Neuronal stem cell (in vitro differentiated cells): Measurements from ENCODE around the gene FKBP1A.

Experiments used
- DNase-seq: peaks from one replicate; pipeline ENCODE4 v3.0.0-alpha.2; 2013; ENCODE audit warnings: low spot score
- H2AFZ ChIP-seq: one replicate; pipeline ENCODE4 v1.6.1; 2013; ENCODE audit warnings: mild to moderate bottlenecking, low read length, inconsistent platforms
- H2AK5ac ChIP-seq: 2 replicates; pipeline ENCODE4 v1.6.1; 2013; ENCODE audit warnings: low read depth, mild to moderate bottlenecking, inconsistent platforms, low read length, moderate library complexity, mixed read lengths
- H2BK120ac ChIP-seq: 2 replicates; pipeline ENCODE4 v1.6.1; 2013; ENCODE audit warnings: low read depth, mild to moderate bottlenecking, inconsistent platforms, low read length, moderate library complexity, mixed read lengths
- H2BK12ac ChIP-seq: one replicate; pipeline ENCODE4 v1.6.1; 2013; ENCODE audit warnings: low read length, inconsistent platforms
- H2BK15ac ChIP-seq: 2 replicates; pipeline ENCODE4 v1.6.1; 2013; ENCODE audit warnings: mild to moderate bottlenecking, low read length, inconsistent platforms, mixed read lengths
- H2BK5ac ChIP-seq: one replicate; pipeline ENCODE4 v1.6.1; 2013; ENCODE audit warnings: inconsistent platforms, mild to moderate bottlenecking, low read length, moderate library complexity
- H3K14ac ChIP-seq: one replicate; pipeline ENCODE4 v1.6.1; 2013; ENCODE audit warnings: low read length, inconsistent platforms
- H3K18ac ChIP-seq: 2 replicates; pipeline ENCODE4 v1.6.1; 2013; ENCODE audit warnings: low read length, inconsistent platforms
- H3K23ac ChIP-seq: 2 replicates; pipeline ENCODE4 v1.6.1; 2013; ENCODE audit warnings: low read depth, mild to moderate bottlenecking, mixed read lengths, low read length, inconsistent platforms; ENCODE audit not compliant: poor library complexity
- H3K27ac ChIP-seq: replicated peaks from 3 replicates; pipeline ENCODE4 v1.5.1; 2013; ENCODE audit warnings: low read length, inconsistent platforms
- H3K27me3 ChIP-seq, 3 experiments: 2 replicates each; pipeline ENCODE4 v1.6.1; 2013; ENCODE audit warnings: low read length in 3 of 3, mild to moderate bottlenecking in 2 of 3, inconsistent platforms in 1 of 3, low read depth in 1 of 3, mixed read lengths in 1 of 3, moderate library complexity in 1 of 3; ENCODE audit not compliant: control insufficient read depth in 3 of 3, insufficient read depth in 3 of 3
- H3K36me3 ChIP-seq, 2 donors: replicated peaks in 1 of 2; 2 replicates each; pipeline ENCODE4 v1.6.1; 2013; ENCODE audit warnings: low read length in 2 of 2; ENCODE audit not compliant: control insufficient read depth in 2 of 2, insufficient read depth in 2 of 2
- H3K4ac ChIP-seq: 2 replicates; pipeline ENCODE4 v1.6.1; 2013; ENCODE audit warnings: inconsistent platforms, mild to moderate bottlenecking, low read length, moderate library complexity
- H3K4me1 ChIP-seq, 2 donors: 1 replicate in 1 of 2; 2 replicates in 1 of 2; pipeline ENCODE4 v1.6.1; 2013; ENCODE audit warnings: low read length in 2 of 2, low read depth in 1 of 2; ENCODE audit not compliant: control insufficient read depth in 2 of 2, insufficient read depth in 1 of 2
- H3K4me2 ChIP-seq: one replicate; pipeline ENCODE4 v1.6.1; 2013; ENCODE audit warnings: mild to moderate bottlenecking, low read length, inconsistent platforms; ENCODE audit not compliant: insufficient read depth, poor library complexity, severe bottlenecking
- H3K4me3 ChIP-seq, 2 donors: 2 replicates each; pipeline ENCODE4 v1.5.1; 2013; ENCODE audit warnings: low read length in 2 of 2, mild to moderate bottlenecking in 2 of 2, inconsistent platforms in 1 of 2, moderate library complexity in 1 of 2
- H3K79me1 ChIP-seq: one replicate; pipeline ENCODE4 v1.6.1; 2013; ENCODE audit warnings: low read depth, mild to moderate bottlenecking, inconsistent platforms, low read length, moderate library complexity
- H3K9ac ChIP-seq: one replicate; pipeline ENCODE4 v1.6.1; 2013; ENCODE audit warnings: mild to moderate bottlenecking, low read depth, low read length, inconsistent platforms; ENCODE audit not compliant: poor library complexity
- H3K9me3 ChIP-seq, 2 donors: replicated peaks in 1 of 2; 2 replicates each; pipeline versions ENCODE3 to v1.6.1; 2013; ENCODE audit warnings: low read length in 2 of 2, mild to moderate bottlenecking in 2 of 2, inconsistent platforms in 1 of 2, low read depth in 1 of 2, mixed read lengths in 1 of 2, moderate library complexity in 1 of 2; ENCODE audit not compliant: control insufficient read depth in 2 of 2, insufficient read depth in 1 of 2
- H4K8ac ChIP-seq: one replicate; pipeline ENCODE4 v1.6.1; 2013; ENCODE audit warnings: low read depth, mild to moderate bottlenecking, inconsistent platforms, low read length, moderate library complexity
- H4K91ac ChIP-seq: one replicate; pipeline ENCODE4 v1.6.1; 2013; ENCODE audit warnings: low read length, low read depth, mild to moderate bottlenecking, inconsistent platforms; ENCODE audit not compliant: poor library complexity
- WGBS, 2 donors: extraction: QIAGEN DNeasy Blood & Tissue Kit; methylation state at CpG; one replicate each; pipeline ENCODE4 v1.1.7; 2013; ENCODE audit warnings: missing lambda C conversion rate in 2 of 2, mixed read lengths in 1 of 2; ENCODE audit not compliant: insufficient read length in 2 of 2, insufficient replicate concordance in 1 of 2; ENCODE audit errors: extremely low coverage in 2 of 2; 5-methylcytosine and 5-hydroxymethylcytosine counted together

FKBP1A gene

GRCh38 chr20:1326031-1326930 is 66.6 kb downstream of the FKBP1A start:
- no peak overlapping the region for H3K23ac ChIP-seq
- peak overlapping the region; percentile 90 for H3K4me2 ChIP-seq
- no peak overlapping the region for H3K27ac ChIP-seq
- no peak overlapping the region for H2BK15ac ChIP-seq
- no peak for DNase-seq
- H3K9me3 ChIP-seq: no peaks in the 10 kb centered on the region
- peak overlapping the region; percentile 69 to 97 for H3K4me3 ChIP-seq
- H2BK120ac ChIP-seq: no peak overlapping the region
- peak overlapping the region; percentile 91 for H2AFZ ChIP-seq
- H4K8ac ChIP-seq: no peak overlapping the region
- H3K18ac ChIP-seq: no peak overlapping the region
- H3K9ac ChIP-seq: no peak overlapping the region
- no peak overlapping the region for H3K4ac ChIP-seq
- no peak overlapping the region for H2AK5ac ChIP-seq
- H2BK5ac ChIP-seq: peak overlapping the region; percentile 59
- peaks cover 10% of the 10 kb centered on the region for H3K79me1 ChIP-seq
- no peak overlapping the region for H4K91ac ChIP-seq
- no peak overlapping the region for H2BK12ac ChIP-seq
- peaks cover 13 to 20% of the 10 kb centered on the region in 2 donors for H3K4me1 ChIP-seq
- no CpG with 5 or more reads among the region's 10 CpGs for WGBS, 2 donors
- no peak overlapping the region for H3K14ac ChIP-seq
- peaks cover 6 to 22% of the 10 kb centered on the region in 2 donors for H3K36me3 ChIP-seq
- no peaks in the 10 kb centered on the region for H3K27me3 ChIP-seq

- no CpG with 5 or more reads among the region's 56 CpGs for WGBS, 2 donors
- H3K23ac ChIP-seq: peak overlapping the region; percentile 70
Observed at GRCh38 chr20:1325173-1326030, 67.5 kb downstream of the FKBP1A start.

GRCh38 chr20:1324598-1325172 is 68.2 kb downstream of the FKBP1A start:
- H2BK15ac ChIP-seq: no peak overlapping the region
- peaks cover 3 to 11% of the 10 kb centered on the region in 2 donors for H3K36me3 ChIP-seq
- H3K9ac ChIP-seq: no peak overlapping the region
- DNase-seq: no peak
- no peak overlapping the region for H2BK12ac ChIP-seq
- no peak overlapping the region for H4K8ac ChIP-seq
- no peak overlapping the region for H4K91ac ChIP-seq
- peaks cover 9% of the 10 kb centered on the region for H3K79me1 ChIP-seq
- no peaks in the 10 kb centered on the region for H3K27me3 ChIP-seq
- no peak overlapping the region for H3K27ac ChIP-seq
- H3K4me3 ChIP-seq: peak overlapping the region; percentile 69 to 83
- peak overlapping the region; percentile 91 for H2AFZ ChIP-seq
- no peak overlapping the region for H3K18ac ChIP-seq
- no peaks in the 10 kb centered on the region for H3K9me3 ChIP-seq
- no CpG with 5 or more reads among the region's 15 CpGs for WGBS, 2 donors
- H2BK5ac ChIP-seq: no peak overlapping the region
- H3K4me2 ChIP-seq: peak overlapping the region; percentile 90
- H2BK120ac ChIP-seq: no peak overlapping the region
- H3K14ac ChIP-seq: no peak overlapping the region
- peaks cover 13 to 20% of the 10 kb centered on the region in 2 donors for H3K4me1 ChIP-seq
- no peak overlapping the region for H2AK5ac ChIP-seq
- H3K4ac ChIP-seq: no peak overlapping the region
- H3K23ac ChIP-seq: no peak overlapping the region

More at GRCh38 chr20:1325173-1326030, 67.5 kb downstream of the FKBP1A start:
- Histone ChIP-seq H2BK12ac (no peak overlapping the region), H3K4me2 (peak overlapping the region; percentile 90), H3K27ac (peak overlapping the region; percentile 22), H2AK5ac (peak overlapping the region; percentile 33), H3K9ac (peak overlapping the region; percentile 90), H2BK15ac (no peak overlapping the region), H3K14ac (peak overlapping the region; percentile 76), H4K91ac (peak overlapping the region; percentile 40), H2BK120ac (no peak overlapping the region), H3K4me1 (peaks cover 13 to 20% of the 10 kb centered on the region in 2 donors), H3K18ac (peak overlapping the region; percentile 90), H3K27me3 (no peaks in the 10 kb centered on the region), H3K4me3 (peak overlapping the region; percentile 69 to 97), H3K36me3 (peaks cover 5 to 15% of the 10 kb centered on the region in 2 donors), H3K4ac (no peak overlapping the region), H4K8ac (peak overlapping the region; percentile 30), H3K9me3 (no peaks in the 10 kb centered on the region), H2AFZ (peak overlapping the region; percentile 91), H2BK5ac (peak overlapping the region; percentile 59), H3K79me1 (peaks cover 10% of the 10 kb centered on the region)
- DNase-seq: peak; percentile 94
